ENCODE data around the gene TCF25. TPM values are rescaled to one million over a fixed set of nuclear protein-coding genes. Genes with fewer than 3 reads are reported as not detected.

Gene TCF25
- total RNA-seq, 1 donor from 2014 or later = 201 TPM

GRCh38 chr16:89938175-89938885 is 64.9 kb downstream of the TCF25 start:
- peaks cover 8% of the 10 kb centered on the region for H3K27me3 Mint-ChIP-seq (ENCODE audit: insufficient read depth)
- no peak overlapping the region for H3K4me3 Mint-ChIP-seq
- H3K36me3 Mint-ChIP-seq (ENCODE audit: low read depth) = no peaks in the 10 kb centered on the region
- H3K4me1 Mint-ChIP-seq (ENCODE audit: low read depth) = no peaks in the 10 kb centered on the region
- DNase-seq (ENCODE audit: low spot score) = no peak
- no peaks in the 10 kb centered on the region for H3K9me3 Mint-ChIP-seq
- H3K27ac Mint-ChIP-seq = no peak overlapping the region
- intact Hi-C loops (cut with micrococcal nuclease) = no loop called here

GRCh38 chr16:89944773-89945172 is 71.4 kb downstream of the TCF25 start:
- H3K9me3 Mint-ChIP-seq = no peaks in the 10 kb centered on the region
- H3K27ac Mint-ChIP-seq = no peak overlapping the region
- no peaks in the 10 kb centered on the region for H3K36me3 Mint-ChIP-seq (ENCODE audit: low read depth)
- intact Hi-C loops (cut with micrococcal nuclease) = no loop called here
- H3K4me3 Mint-ChIP-seq = no peak overlapping the region
- H3K27me3 Mint-ChIP-seq (ENCODE audit: insufficient read depth) = peaks cover 45% of the 10 kb centered on the region
- H3K4me1 Mint-ChIP-seq (ENCODE audit: low read depth) = no peaks in the 10 kb centered on the region
- DNase-seq (ENCODE audit: low spot score) = no peak

- no peak overlapping the region for H3K4me3 Mint-ChIP-seq
- H3K27ac Mint-ChIP-seq = no peak overlapping the region
- no peaks in the 10 kb centered on the region for H3K36me3 Mint-ChIP-seq (ENCODE audit: low read depth)
- no peak for DNase-seq (ENCODE audit: low spot score)
- H3K9me3 Mint-ChIP-seq = no peaks in the 10 kb centered on the region
- intact Hi-C loops (cut with micrococcal nuclease) = no loop called here
- no peaks in the 10 kb centered on the region for H3K4me1 Mint-ChIP-seq (ENCODE audit: low read depth)
- peaks cover 46% of the 10 kb centered on the region for H3K27me3 Mint-ChIP-seq (ENCODE audit: insufficient read depth)
Measured at GRCh38 chr16:89945654-89946053, 72.3 kb downstream of the TCF25 start.

- H3K27ac Mint-ChIP-seq = no peak overlapping the region
- no peaks in the 10 kb centered on the region for H3K4me1 Mint-ChIP-seq (ENCODE audit: low read depth)
- no peaks in the 10 kb centered on the region for H3K36me3 Mint-ChIP-seq (ENCODE audit: low read depth)
- no peaks in the 10 kb centered on the region for H3K9me3 Mint-ChIP-seq
- H3K27me3 Mint-ChIP-seq (ENCODE audit: insufficient read depth) = peaks cover 46% of the 10 kb centered on the region
- intact Hi-C loops (cut with micrococcal nuclease) = no loop called here
- no peak overlapping the region for H3K4me3 Mint-ChIP-seq
- DNase-seq (ENCODE audit: low spot score) = no peak
Measured at GRCh38 chr16:89946515-89946914, 73.1 kb downstream of the TCF25 start.

- Mint-ChIP-seq H3K4me3 (peak overlapping the region; percentile 84), H3K36me3 (ENCODE audit: low read depth) (no peaks in the 10 kb centered on the region), H3K27me3 (ENCODE audit: insufficient read depth) (peaks cover 35% of the 10 kb centered on the region), H3K27ac (no peak overlapping the region), H3K4me1 (ENCODE audit: low read depth) (no peaks in the 10 kb centered on the region), H3K9me3 (no peaks in the 10 kb centered on the region)
- intact Hi-C loops (cut with micrococcal nuclease) = no loop called here
- DNase-seq (ENCODE audit: low spot score) = no peak
Measured at GRCh38 chr16:89949121-89949742, 75.8 kb downstream of the TCF25 start.

- H3K4me1 Mint-ChIP-seq (ENCODE audit: low read depth) = no peaks in the 10 kb centered on the region
- H3K27ac Mint-ChIP-seq = no peak overlapping the region
- peaks cover 32% of the 10 kb centered on the region for H3K27me3 Mint-ChIP-seq (ENCODE audit: insufficient read depth)
- no peaks in the 10 kb centered on the region for H3K36me3 Mint-ChIP-seq (ENCODE audit: low read depth)
- H3K4me3 Mint-ChIP-seq = peak overlapping the region; percentile 84
- H3K9me3 Mint-ChIP-seq = no peaks in the 10 kb centered on the region
- intact Hi-C loops (cut with micrococcal nuclease) = loop anchor here (2.0 kb wide), 1 partner anchor 23 kb away; no protein-coding TSS in a partner anchor
- no peak for DNase-seq (ENCODE audit: low spot score)
Measured at GRCh38 chr16:89949756-89950155, 76.4 kb downstream of the TCF25 start.

GRCh38 chr16:89951509-89951908 is 78.1 kb downstream of the TCF25 start:
- DNase-seq (ENCODE audit: low spot score) = no peak
- Mint-ChIP-seq H3K27me3 (ENCODE audit: insufficient read depth) (peaks cover 19% of the 10 kb centered on the region), H3K9me3 (no peaks in the 10 kb centered on the region), H3K36me3 (ENCODE audit: low read depth) (peaks cover 2% of the 10 kb centered on the region), H3K4me3 (no peak overlapping the region), H3K4me1 (ENCODE audit: low read depth) (no peaks in the 10 kb centered on the region), H3K27ac (no peak overlapping the region)
- intact Hi-C loops (cut with micrococcal nuclease) = loop anchor here (2.0 kb wide), 1 partner anchor 21 kb away; no protein-coding TSS in a partner anchor

- no peak overlapping the region for H3K27ac Mint-ChIP-seq
- no peak for DNase-seq (ENCODE audit: low spot score)
- H3K27me3 Mint-ChIP-seq (ENCODE audit: insufficient read depth) = peaks cover 15% of the 10 kb centered on the region
- no peak overlapping the region for H3K4me3 Mint-ChIP-seq
- peaks cover 2% of the 10 kb centered on the region for H3K36me3 Mint-ChIP-seq (ENCODE audit: low read depth)
- intact Hi-C loops (cut with micrococcal nuclease) = no loop called here
- no peaks in the 10 kb centered on the region for H3K9me3 Mint-ChIP-seq
- no peaks in the 10 kb centered on the region for H3K4me1 Mint-ChIP-seq (ENCODE audit: low read depth)
Measured at GRCh38 chr16:89952049-89952448, 78.7 kb downstream of the TCF25 start.

- H3K4me1 Mint-ChIP-seq (ENCODE audit: low read depth) = no peaks in the 10 kb centered on the region
- H3K27ac Mint-ChIP-seq = no peak overlapping the region
- H3K9me3 Mint-ChIP-seq = no peaks in the 10 kb centered on the region
- peaks cover 2% of the 10 kb centered on the region for H3K36me3 Mint-ChIP-seq (ENCODE audit: low read depth)
- H3K27me3 Mint-ChIP-seq (ENCODE audit: insufficient read depth) = peaks cover 10% of the 10 kb centered on the region
- H3K4me3 Mint-ChIP-seq = peak overlapping the region; percentile 22
- intact Hi-C loops (cut with micrococcal nuclease) = no loop called here
- DNase-seq (ENCODE audit: low spot score) = no peak
Measured at GRCh38 chr16:89952551-89952950, 79.2 kb downstream of the TCF25 start.

GRCh38 chr16:89953671-89954406 is 80.4 kb downstream of the TCF25 start:
- H3K4me1 Mint-ChIP-seq (ENCODE audit: low read depth) = no peaks in the 10 kb centered on the region
- no peak overlapping the region for H3K27ac Mint-ChIP-seq
- H3K9me3 Mint-ChIP-seq = no peaks in the 10 kb centered on the region
- H3K4me3 Mint-ChIP-seq = no peak overlapping the region
- H3K36me3 Mint-ChIP-seq (ENCODE audit: low read depth) = peaks cover 10% of the 10 kb centered on the region
- intact Hi-C loops (cut with micrococcal nuclease) = no loop called here
- no peak for DNase-seq (ENCODE audit: low spot score)
- peaks cover 4% of the 10 kb centered on the region for H3K27me3 Mint-ChIP-seq (ENCODE audit: insufficient read depth)

GRCh38 chr16:89954462-89954861 is 81.1 kb downstream of the TCF25 start:
- H3K4me1 Mint-ChIP-seq (ENCODE audit: low read depth) = no peaks in the 10 kb centered on the region
- intact Hi-C loops (cut with micrococcal nuclease) = no loop called here

GRCh38 chr16:89955001-89955685 is 81.8 kb downstream of the TCF25 start:
- no peaks in the 10 kb centered on the region for H3K9me3 Mint-ChIP-seq
- no peak for DNase-seq (ENCODE audit: low spot score)
- H3K4me3 Mint-ChIP-seq = no peak overlapping the region
- H3K4me1 Mint-ChIP-seq (ENCODE audit: low read depth) = no peaks in the 10 kb centered on the region
- no peak overlapping the region for H3K27ac Mint-ChIP-seq
- intact Hi-C loops (cut with micrococcal nuclease) = no loop called here
- peaks cover 3% of the 10 kb centered on the region for H3K27me3 Mint-ChIP-seq (ENCODE audit: insufficient read depth)
- peaks cover 11% of the 10 kb centered on the region for H3K36me3 Mint-ChIP-seq (ENCODE audit: low read depth)

More at GRCh38 chr16:89954462-89954861, 81.1 kb downstream of the TCF25 start:
- Mint-ChIP-seq H3K27ac (no peak overlapping the region), H3K27me3 (ENCODE audit: insufficient read depth) (peaks cover 4% of the 10 kb centered on the region), H3K4me3 (no peak overlapping the region), H3K36me3 (ENCODE audit: low read depth) (peaks cover 11% of the 10 kb centered on the region), H3K9me3 (no peaks in the 10 kb centered on the region)
- no peak for DNase-seq (ENCODE audit: low spot score)
